Liver (tissue), 9 donors: ENCODE data around the gene SMIM33. TPM values are rescaled to one million over a fixed set of nuclear protein-coding genes. Genes with fewer than 3 reads are reported as not detected.

Experiments used
- DNase-seq: peaks from one replicate; pipeline ENCODE4 v3.0.0-alpha.2; 2017; ENCODE audit warnings: low spot score
- H3K27ac ChIP-seq, 2 donors: one replicate each; pipeline ENCODE4 v1.7.0; 2013; ENCODE audit warnings: inconsistent platforms in 2 of 2, low read length in 2 of 2, control low read depth in 1 of 2, low read depth in 1 of 2, mild to moderate bottlenecking in 1 of 2
- H3K27me3 ChIP-seq, 4 donors: one replicate each; pipeline versions ENCODE4 v1.6.1 to v1.7.0; 2013; ENCODE audit warnings: low read length in 3 of 4, inconsistent platforms in 1 of 4, mild to moderate bottlenecking in 1 of 4, moderate library complexity in 1 of 4; ENCODE audit not compliant: control insufficient read depth in 4 of 4, insufficient read depth in 4 of 4
- H3K36me3 ChIP-seq, 4 donors: one replicate each; pipeline versions ENCODE4 v1.6.1 to v1.7.0; 2013; ENCODE audit warnings: low read length in 3 of 4, mild to moderate bottlenecking in 3 of 4, low read depth in 1 of 4, moderate library complexity in 1 of 4; ENCODE audit not compliant: control insufficient read depth in 4 of 4, insufficient read depth in 3 of 4
- H3K4me1 ChIP-seq, 4 donors: one replicate each; pipeline versions ENCODE4 v1.6.1 to v1.7.0; 2013; ENCODE audit warnings: low read length in 3 of 4, mild to moderate bottlenecking in 3 of 4, moderate library complexity in 1 of 4; ENCODE audit not compliant: control insufficient read depth in 4 of 4, insufficient read depth in 4 of 4
- H3K4me3 ChIP-seq, 3 donors: one replicate each; pipeline versions ENCODE4 v1.6.1 to v1.7.0; 2013; ENCODE audit warnings: low read length in 3 of 3, control low read depth in 1 of 3, low read depth in 1 of 3, mild to moderate bottlenecking in 1 of 3
- H3K9ac ChIP-seq, 2 donors: one replicate each; pipeline ENCODE4 v1.7.0; 2013; ENCODE audit warnings: low read length in 2 of 2, mild to moderate bottlenecking in 2 of 2, moderate library complexity in 2 of 2, control low read depth in 1 of 2, low read depth in 1 of 2
- H3K9me3 ChIP-seq, 4 donors: one replicate each; pipeline versions ENCODE4 v1.6.1 to v1.7.0; 2013; ENCODE audit warnings: low read length in 3 of 4; ENCODE audit not compliant: control insufficient read depth in 4 of 4
- ATF3 ChIP-seq: IDR thresholded peaks from 2 replicates; pipeline ENCODE4 v1.6.1; 2016; ENCODE audit warnings: antibody characterized with exemption
- CTCF ChIP-seq: fragments of 150-350 bp; IDR thresholded peaks from 2 replicates; pipeline ENCODE4 v1.5.1; 2017; ENCODE audit warnings: improper control_type of control experiment, low read depth, low read length; ENCODE audit not compliant: missing input control
- EGR1 ChIP-seq, 2 donors: IDR thresholded peaks; 2 replicates each; pipeline ENCODE4 v1.6.1; 2016 to 2018; ENCODE audit warnings: antibody characterized with exemption in 2 of 2, low read depth in 2 of 2
- FOXA1 ChIP-seq: IDR thresholded peaks from 2 replicates; pipeline ENCODE4 v1.6.1; 2016; ENCODE audit warnings: antibody characterized with exemption
- FOXA2 ChIP-seq: IDR thresholded peaks from 2 replicates; pipeline ENCODE4 v1.6.1; 2016; ENCODE audit warnings: antibody characterized with exemption
- GABPA ChIP-seq, 2 donors: IDR thresholded peaks in 1 of 2; conservative IDR thresholded peaks in 1 of 2; 2 replicates each; pipeline ENCODE4 v1.6.1; 2016; ENCODE audit warnings: antibody characterized with exemption in 2 of 2, mild to moderate bottlenecking in 1 of 2, moderate library complexity in 1 of 2
- HNF4A ChIP-seq, 2 donors: conservative IDR thresholded peaks; 2 replicates each; pipeline ENCODE4 v1.6.1; 2016; ENCODE audit warnings: antibody characterized with exemption in 2 of 2, mild to moderate bottlenecking in 2 of 2
- HNF4G ChIP-seq: IDR thresholded peaks from 2 replicates; pipeline ENCODE4 v1.6.1; 2016; ENCODE audit warnings: antibody characterized with exemption
- JUND ChIP-seq, 2 donors: IDR thresholded peaks; 2 replicates each; pipeline ENCODE4 v1.6.1; 2016; ENCODE audit warnings: antibody characterized with exemption in 2 of 2
- MAX ChIP-seq: IDR thresholded peaks from 2 replicates; pipeline ENCODE4 v1.6.1; 2016; ENCODE audit warnings: antibody characterized with exemption
- NR2F2 ChIP-seq: IDR thresholded peaks from 2 replicates; pipeline ENCODE4 v1.6.1; 2016; ENCODE audit warnings: antibody characterized with exemption
- RAD21 ChIP-seq, 2 donors: IDR thresholded peaks; 2 replicates each; pipeline ENCODE4 v1.6.1; 2016; ENCODE audit warnings: antibody characterized with exemption in 2 of 2, mild to moderate bottlenecking in 2 of 2
- REST ChIP-seq: IDR thresholded peaks from 2 replicates; pipeline ENCODE4 v1.6.1; 2016; ENCODE audit warnings: antibody characterized with exemption, mild to moderate bottlenecking
- RXRA ChIP-seq, 2 donors: IDR thresholded peaks; 2 replicates each; pipeline ENCODE4 v1.6.1; 2017 to 2018; ENCODE audit warnings: antibody characterized with exemption in 2 of 2, mild to moderate bottlenecking in 1 of 2
- SP1 ChIP-seq: IDR thresholded peaks from 2 replicates; pipeline ENCODE4 v1.6.1; 2018; ENCODE audit warnings: antibody characterized with exemption, mild to moderate bottlenecking
- TAF1 ChIP-seq: conservative IDR thresholded peaks from 2 replicates; pipeline ENCODE4 v1.6.1; 2016; ENCODE audit warnings: antibody characterized with exemption, mild to moderate bottlenecking
- YY1 ChIP-seq: IDR thresholded peaks from 2 replicates; pipeline ENCODE4 v1.6.1; 2016; ENCODE audit warnings: antibody characterized with exemption, mild to moderate bottlenecking
- ZBTB33 ChIP-seq: IDR thresholded peaks from 2 replicates; pipeline ENCODE4 v1.6.1; 2016; ENCODE audit warnings: antibody characterized with exemption
- WGBS: extraction: QIAGEN DNeasy Blood & Tissue Kit; methylation state at CpG from one replicate; pipeline ENCODE4 v1.1.7; 2013; 5-methylcytosine and 5-hydroxymethylcytosine counted together
- polyA plus RNA-seq, 2 donors: library from polyadenylated mRNA; stranded (reverse) in 1 of 2; unstranded in 1 of 2; fragments of 200-250 nt in 1 of 2; fragments of >200 nt in 1 of 2; fragmentation: Nextera tagmentation in 1 of 2; extraction: Ambion mirVana in 1 of 2; gene quantifications; one replicate each; pipeline versions ENCODE4 v1.2.1 to v1.2.3, GENCODE V29; 2013 to 2015
- total RNA-seq, 2 donors: library from RNA; depleted of rRNA; stranded (reverse); fragments of >200 nt; gene quantifications; one replicate each; pipeline ENCODE4 v1.2.3, GENCODE V29; 2014
- donor health status: healthy.
- donor health status: healthy.
- donor health status: healthy.
- donor health status: healthy.
- donor health status: healthy.

Gene SMIM33
- total and polyA plus RNA-seq, 4 donors: 0.05 TPM; not detected in 3

GRCh38 chr5:139451878-139452660 lies 18.7 kb upstream of the SMIM33 start:
- no peak for DNase-seq
- no peaks in the 10 kb centered on the region for H3K27me3 ChIP-seq
- no peaks in the 10 kb centered on the region for H3K9me3 ChIP-seq
- no peaks in the 10 kb centered on the region for H3K36me3 ChIP-seq
- H3K4me3 ChIP-seq: no peak overlapping the region
- H3K27ac ChIP-seq: no peak overlapping the region
- H3K4me1 ChIP-seq: no peaks in the 10 kb centered on the region
- WGBS: 82% methylated on average over 3 of the region's 3 CpGs
- no peak for TF ChIP-seq CTCF
- TF ChIP-seq MAX: no peak
- no peak for TF ChIP-seq YY1
- TF ChIP-seq FOXA1: no peak
- no peak for TF ChIP-seq TAF1
- TF ChIP-seq JUND (IDR thresholded peaks at IDR 0.05): no peak
- TF ChIP-seq NR2F2: no peak
- TF ChIP-seq GABPA (IDR thresholded peaks at IDR 0.05 in 1 of 2, conservative IDR thresholded peaks at IDR 0.05 in 1 of 2): no peak
- TF ChIP-seq RXRA (IDR thresholded peaks at IDR 0.05): no peak
- no peak for TF ChIP-seq REST
- TF ChIP-seq RAD21 (IDR thresholded peaks at IDR 0.05): no peak
- no peak for TF ChIP-seq SP1
- no peak for TF ChIP-seq HNF4G
- no peak for TF ChIP-seq ZBTB33
- TF ChIP-seq ATF3: no peak
- TF ChIP-seq EGR1 (IDR thresholded peaks at IDR 0.05; ENCODE audit: low read depth in 2 of 2): no peak
- TF ChIP-seq FOXA2: no peak
- TF ChIP-seq HNF4A (conservative IDR thresholded peaks at IDR 0.05): no peak
- H3K9ac ChIP-seq: no peak overlapping the region
